HG03571 (cell line): Measurements from ENCODE around the gene DNPEP.
"Not testable (repeated sequence)": the region's sequence is repeated elsewhere in the genome, so short reads cannot be mapped to it uniquely, and the experiment has no call there.

Source experiments
- ATAC-seq: cut with Tn5 transposase; IDR thresholded peaks from one replicate; pipeline ENCODE4 v1.9.1; 2021; ENCODE audit not compliant: unreplicated experiment

The DNPEP gene

DNA sequence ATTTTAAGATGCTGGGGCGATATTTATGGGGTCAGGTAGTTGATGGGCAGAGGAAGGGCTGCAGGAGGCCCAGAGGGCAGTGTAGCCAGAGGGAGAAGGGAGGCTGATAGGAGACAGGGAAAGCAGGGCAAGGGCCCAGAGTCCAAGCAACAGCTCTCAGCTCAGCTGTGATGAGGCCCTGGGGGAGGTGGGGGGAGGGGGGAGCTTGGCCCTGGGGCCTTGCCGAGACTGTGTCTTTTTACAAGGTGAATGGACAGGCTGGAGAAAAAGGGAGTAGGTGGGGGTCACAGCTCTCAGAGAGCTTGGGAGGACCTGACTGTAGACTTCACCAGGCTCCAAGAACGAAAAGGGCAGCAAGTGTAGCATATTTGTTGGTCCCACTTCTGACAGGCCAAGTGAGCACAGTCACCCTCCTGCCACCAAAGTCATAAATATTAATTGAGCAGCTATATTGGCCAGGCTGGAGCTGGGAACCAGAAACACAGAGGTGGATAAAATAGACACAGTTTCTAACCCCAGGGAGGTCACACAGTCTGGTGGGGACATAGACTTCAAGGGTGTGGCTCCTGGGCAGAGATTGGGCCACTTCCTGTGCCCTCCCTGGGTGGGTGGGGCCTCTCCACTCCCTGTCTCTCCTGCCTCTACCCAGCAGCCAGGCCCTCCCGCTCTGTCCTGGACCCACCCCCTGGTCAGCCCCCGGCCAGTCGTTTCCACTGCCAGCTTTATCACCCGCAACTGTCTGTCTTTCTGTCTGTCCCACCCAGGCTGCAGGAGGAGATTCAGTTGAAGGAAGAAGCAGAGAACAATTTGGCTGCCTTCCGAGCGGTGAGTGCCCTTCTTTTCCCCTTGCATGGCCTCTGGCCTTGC, 31.9 kb upstream of the DNPEP start:
- no peak for ATAC-seq

GRCh38 chr2:219419012-219419324, 31.3 kb upstream of the DNPEP start:
- no peak for ATAC-seq

DNA sequence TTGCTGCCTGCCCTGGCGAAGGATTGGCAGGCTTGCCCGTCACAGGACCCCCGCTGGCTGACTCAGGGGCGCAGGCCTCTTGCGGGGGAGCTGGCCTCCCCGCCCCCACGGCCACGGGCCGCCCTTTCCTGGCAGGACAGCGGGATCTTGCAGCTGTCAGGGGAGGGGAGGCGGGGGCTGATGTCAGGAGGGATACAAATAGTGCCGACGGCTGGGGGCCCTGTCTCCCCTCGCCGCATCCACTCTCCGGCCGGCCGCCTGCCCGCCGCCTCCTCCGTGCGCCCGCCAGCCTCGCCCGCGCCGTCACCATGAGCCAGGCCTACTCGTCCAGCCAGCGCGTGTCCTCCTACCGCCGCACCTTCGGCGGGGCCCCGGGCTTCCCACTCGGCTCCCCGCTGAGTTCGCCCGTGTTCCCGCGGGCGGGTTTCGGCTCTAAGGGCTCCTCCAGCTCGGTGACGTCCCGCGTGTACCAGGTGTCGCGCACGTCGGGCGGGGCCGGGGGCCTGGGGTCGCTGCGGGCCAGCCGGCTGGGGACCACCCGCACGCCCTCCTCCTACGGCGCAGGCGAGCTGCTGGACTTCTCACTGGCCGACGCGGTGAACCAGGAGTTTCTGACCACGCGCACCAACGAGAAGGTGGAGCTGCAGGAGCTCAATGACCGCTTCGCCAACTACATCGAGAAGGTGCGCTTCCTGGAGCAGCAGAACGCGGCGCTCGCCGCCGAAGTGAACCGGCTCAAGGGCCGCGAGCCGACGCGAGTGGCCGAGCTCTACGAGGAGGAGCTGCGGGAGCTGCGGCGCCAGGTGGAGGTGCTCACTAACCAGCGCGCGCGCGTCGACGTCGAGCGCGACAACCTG, 30.7 kb upstream of the DNPEP start, which contains the start of gene DES:
Gene DES (plus strand): TSS at position 223 of the 857 bp plus-strand sequence. CDS start 86 bp downstream, at position 309.
- no peak for ATAC-seq

DNA sequence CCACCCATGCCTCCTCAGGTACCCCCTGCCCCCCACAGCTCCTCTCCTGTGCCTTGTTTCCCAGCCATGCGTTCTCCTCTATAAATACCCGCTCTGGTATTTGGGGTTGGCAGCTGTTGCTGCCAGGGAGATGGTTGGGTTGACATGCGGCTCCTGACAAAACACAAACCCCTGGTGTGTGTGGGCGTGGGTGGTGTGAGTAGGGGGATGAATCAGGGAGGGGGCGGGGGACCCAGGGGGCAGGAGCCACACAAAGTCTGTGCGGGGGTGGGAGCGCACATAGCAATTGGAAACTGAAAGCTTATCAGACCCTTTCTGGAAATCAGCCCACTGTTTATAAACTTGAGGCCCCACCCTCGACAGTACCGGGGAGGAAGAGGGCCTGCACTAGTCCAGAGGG, 29.7 kb upstream of the DNPEP start:
- ATAC-seq: no peak

DNA sequence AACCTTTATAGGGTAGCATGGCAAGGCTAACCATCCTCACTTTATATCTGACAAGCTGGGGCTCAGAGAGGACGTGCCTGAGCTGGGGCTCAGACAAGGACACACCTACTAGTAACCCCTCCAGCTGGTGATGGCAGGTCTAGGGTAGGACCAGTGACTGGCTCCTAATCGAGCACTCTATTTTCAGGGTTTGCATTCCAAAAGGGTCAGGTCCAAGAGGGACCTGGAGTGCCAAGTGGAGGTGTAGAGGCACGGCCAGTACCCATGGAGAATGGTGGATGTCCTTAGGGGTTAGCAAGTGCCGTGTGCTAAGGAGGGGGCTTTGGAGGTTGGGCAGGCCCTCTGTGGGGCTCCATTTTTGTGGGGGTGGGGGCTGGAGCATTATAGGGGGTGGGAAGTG, 29.2 kb upstream of the DNPEP start:
- no peak for ATAC-seq

- ATAC-seq: no peak
Observed at GRCh38 chr2:219416235-219416602, 28.5 kb upstream of the DNPEP start.

GRCh38 chr2:219415580-219416234, 28.0 kb upstream of the DNPEP start:
- ATAC-seq: no peak

GRCh38 chr2:219414857-219415256, 27.1 kb upstream of the DNPEP start:
- no peak for ATAC-seq

DNA sequence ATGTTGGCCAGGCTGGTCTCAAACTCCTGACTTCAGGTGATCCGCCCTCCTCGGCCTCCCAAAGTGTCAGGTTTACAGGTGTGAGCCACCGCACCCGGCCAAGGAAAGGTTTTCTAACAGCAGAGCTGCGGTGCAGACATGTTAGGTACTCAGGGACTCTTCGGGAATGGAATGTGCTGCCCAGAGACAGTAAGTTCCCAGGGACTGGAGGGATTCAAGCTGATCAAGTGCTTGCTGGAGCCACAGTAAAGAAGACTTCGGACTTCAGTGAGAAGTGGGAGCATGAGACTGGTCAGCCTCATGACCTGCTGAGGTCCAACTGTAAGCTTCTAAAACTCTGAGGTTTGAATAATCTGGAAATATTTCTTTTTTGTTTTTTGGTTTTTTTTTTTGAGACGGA, 22.7 kb upstream of the DNPEP start:
- no peak for ATAC-seq

DNA sequence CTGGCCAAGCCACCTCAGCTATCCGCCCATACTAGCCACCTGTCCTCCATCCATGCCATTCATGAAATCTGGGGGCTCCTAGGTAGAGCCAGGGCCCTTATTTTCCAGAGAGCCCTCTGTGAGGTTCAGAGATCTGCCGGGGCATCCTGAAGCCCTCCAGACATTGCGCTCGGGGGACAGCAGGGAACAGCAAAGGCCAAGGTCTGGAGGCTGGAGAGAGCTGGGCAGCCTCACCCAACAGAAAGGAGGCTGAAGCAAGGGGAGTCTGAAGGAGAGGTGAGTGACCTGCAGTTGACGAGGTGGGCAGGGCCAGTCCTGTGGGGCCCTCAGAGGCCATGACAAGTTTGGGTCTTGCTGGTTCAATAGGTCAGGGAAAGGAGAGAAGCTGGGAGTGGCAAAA, 21.9 kb upstream of the DNPEP start:
- no peak for ATAC-seq

DNA sequence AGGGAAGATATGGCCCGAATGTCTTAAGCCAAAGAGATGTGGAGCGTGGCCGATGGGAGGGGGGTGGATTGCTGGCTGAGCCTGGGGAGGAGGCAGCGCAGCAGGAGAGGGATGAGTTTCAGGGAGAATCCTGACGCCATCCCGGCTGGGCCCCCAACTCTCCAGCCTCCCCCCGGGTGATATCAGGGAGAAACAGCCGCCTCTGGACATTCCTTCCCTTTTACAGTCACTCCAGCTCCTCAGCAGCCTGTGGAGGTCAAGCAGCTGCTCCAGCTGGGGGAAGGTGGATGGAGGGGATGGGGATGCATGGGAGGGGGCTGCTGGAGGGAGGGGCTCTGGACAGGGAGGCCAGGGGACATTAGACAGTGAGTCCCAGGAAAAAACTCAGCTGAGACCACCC, 20.9 kb upstream of the DNPEP start:
- ATAC-seq: no peak

DNA sequence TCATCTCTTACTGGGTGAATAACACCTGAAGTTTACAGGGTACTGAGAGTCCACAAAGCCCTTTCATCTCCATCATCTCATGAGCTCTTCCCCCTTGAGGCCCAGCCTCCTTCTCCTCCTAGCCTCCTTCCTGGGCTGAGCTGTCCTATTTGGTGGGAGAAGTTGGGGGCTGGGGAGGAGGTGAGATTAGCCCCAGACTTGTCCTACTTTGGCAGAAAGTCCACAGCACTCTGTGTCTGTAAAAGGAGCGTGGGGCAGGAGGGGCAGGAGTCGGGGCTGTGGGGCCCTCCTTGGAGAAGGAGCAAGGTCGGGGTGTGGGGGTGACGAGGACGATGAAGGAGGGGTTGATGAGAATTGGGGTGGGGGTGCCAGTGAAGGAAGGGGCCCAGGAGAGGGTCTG, 20.5 kb upstream of the DNPEP start:
- no peak for ATAC-seq

- not testable (repeated sequence) for ATAC-seq
Observed at GRCh38 chr2:219407343-219407742, 19.6 kb upstream of the DNPEP start.

DNA sequence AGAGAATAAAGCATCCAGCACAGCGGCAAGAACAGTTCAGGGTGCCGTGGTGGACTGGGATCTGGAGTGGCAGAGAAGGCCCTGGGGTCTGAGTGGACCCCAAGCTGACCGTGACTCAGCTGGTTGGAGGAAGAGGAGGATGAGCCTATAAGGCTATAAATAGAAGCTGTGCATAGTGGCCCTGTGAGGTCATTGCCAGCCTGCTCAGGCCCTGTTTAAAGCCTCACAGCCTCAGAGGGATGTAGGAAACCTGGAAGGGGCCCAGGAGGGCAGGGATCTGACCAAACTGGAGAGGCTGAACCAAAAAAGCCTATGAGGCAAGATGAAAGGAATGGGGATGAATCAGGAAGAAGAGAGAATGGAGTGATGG, 19.1 kb upstream of the DNPEP start:
- ATAC-seq: no peak

DNA sequence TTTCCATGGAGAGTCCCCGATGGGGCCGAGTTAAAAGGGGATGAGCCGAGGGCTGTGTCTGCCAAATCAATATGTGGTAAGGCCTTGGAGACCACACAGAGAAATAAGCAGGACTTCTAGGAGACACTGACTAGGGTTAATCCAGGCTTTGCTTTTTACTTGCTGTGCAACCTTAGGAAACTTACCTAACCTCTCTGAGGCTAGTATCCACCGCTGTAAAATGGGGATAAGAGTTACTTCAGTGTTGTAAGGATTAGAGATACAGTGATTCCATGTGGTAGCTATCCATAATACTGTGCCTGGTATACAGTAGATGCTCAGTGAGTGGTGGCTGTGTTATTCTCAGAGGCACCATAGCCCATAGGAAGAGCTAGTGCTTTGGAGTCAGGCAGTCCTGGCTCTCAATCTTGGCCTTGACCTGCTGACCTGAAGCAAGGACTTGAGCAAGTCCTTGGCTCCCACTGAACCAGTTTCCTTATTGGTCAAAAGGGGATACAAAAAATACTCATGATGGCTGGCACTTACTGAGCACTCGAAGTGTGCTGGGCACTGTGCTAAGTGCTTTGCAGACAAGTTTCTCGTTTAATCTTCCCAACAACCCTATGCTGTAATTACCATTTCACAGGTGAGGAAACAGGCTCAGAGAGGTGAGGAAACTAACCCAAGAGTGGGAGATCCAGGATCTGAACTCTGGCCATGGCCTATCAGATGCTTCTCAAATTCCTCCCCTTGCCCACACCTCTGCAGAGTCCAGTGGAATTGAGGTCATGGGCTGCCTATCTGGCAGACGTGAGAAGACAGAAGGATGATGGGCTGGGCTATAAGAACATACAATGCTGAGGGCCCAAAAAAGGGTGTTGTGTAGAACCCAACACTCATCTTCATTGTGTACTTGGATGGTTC, 18.5 kb upstream of the DNPEP start:
- no peak for ATAC-seq

GRCh38 chr2:219405451-219405850, 17.7 kb upstream of the DNPEP start:
- no peak for ATAC-seq

DNA sequence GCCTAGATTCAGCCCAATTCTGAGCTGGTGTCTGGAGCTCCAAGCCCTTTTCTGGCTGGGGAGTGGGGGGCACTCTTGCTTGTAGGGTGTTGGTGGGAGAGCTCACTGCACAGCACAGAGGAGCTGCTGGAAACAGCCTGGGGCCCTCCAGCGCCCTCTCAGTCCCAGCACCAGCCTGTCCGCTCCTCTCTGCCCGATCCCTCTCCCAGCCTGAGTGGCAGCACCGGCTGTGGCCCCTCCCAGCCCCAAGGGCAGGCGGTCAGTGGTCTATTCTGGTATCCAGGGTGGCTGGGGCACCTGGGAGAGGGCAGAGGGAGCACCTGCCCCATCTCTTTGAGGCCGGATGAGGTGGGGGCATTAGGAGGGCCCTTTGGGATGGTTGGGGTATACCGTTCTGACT, 17.2 kb upstream of the DNPEP start:
- ATAC-seq: no peak

- no peak for ATAC-seq
Observed at GRCh38 chr2:219404291-219404910, 16.7 kb upstream of the DNPEP start.

- ATAC-seq: no peak
Observed at GRCh38 chr2:219403861-219404260, 16.1 kb upstream of the DNPEP start.
